Kidney glomerular epithelial cell (primary cell): ENCODE measurements around the gene THY1.
A peak's percentile ranks its signal among the peaks of the same experiment; 100 is the strongest.
"Not testable (repeated sequence)": the region's sequence is repeated elsewhere in the genome, so short reads cannot be mapped to it uniquely, and the experiment has no call there.

Source experiments
- DNase-seq: peaks from one replicate; lab custom pipeline; 2025; lab: John Stamatoyannopoulos, UW

The THY1 gene

GRCh38 chr11:119422809-119423508 is at the start of gene THY1:
Gene THY1 (minus strand): TSS chr11:119423172. CDS start chr11:119420905, 2,267 bp downstream.
- DNase-seq = peak; percentile 32

GRCh38 chr11:119472186-119472855 is 49.3 kb upstream of the THY1 start:
- DNase-seq = no peak

- DNase-seq = no peak
Measured at GRCh38 chr11:119471329-119471728, 48.4 kb upstream of the THY1 start.

GRCh38 chr11:119470317-119471291 is 47.6 kb upstream of the THY1 start:
- DNase-seq = no peak

GRCh38 chr11:119469506-119469905 is 46.5 kb upstream of the THY1 start:
- no peak for DNase-seq

GRCh38 chr11:119468511-119468910 is 45.5 kb upstream of the THY1 start:
- no peak for DNase-seq

GRCh38 chr11:119461229-119461963 is 38.4 kb upstream of the THY1 start:
- no peak for DNase-seq

- DNase-seq = no peak
Measured at GRCh38 chr11:119460582-119460981, 37.6 kb upstream of the THY1 start.

- no peak for DNase-seq
Measured at GRCh38 chr11:119460097-119460496, 37.1 kb upstream of the THY1 start.

- DNase-seq = no peak
Measured at GRCh38 chr11:119459293-119459976, 36.5 kb upstream of the THY1 start.

GRCh38 chr11:119455708-119456107 is 32.7 kb upstream of the THY1 start:
- DNase-seq = not testable (repeated sequence)

GRCh38 chr11:119455241-119455640 is 32.3 kb upstream of the THY1 start:
- DNase-seq = not testable (repeated sequence)

- no peak for DNase-seq
Measured at GRCh38 chr11:119453881-119454280, 30.9 kb upstream of the THY1 start.

- DNase-seq = no peak
Measured at GRCh38 chr11:119450590-119451326, 27.8 kb upstream of the THY1 start.

GRCh38 chr11:119449498-119449897 is 26.5 kb upstream of the THY1 start:
- DNase-seq = no peak

- DNase-seq = no peak
Measured at GRCh38 chr11:119448380-119448779, 25.4 kb upstream of the THY1 start.

- no peak for DNase-seq
Measured at GRCh38 chr11:119447664-119448242, 24.8 kb upstream of the THY1 start.

- no peak for DNase-seq
Measured at GRCh38 chr11:119446871-119447663, 24.1 kb upstream of the THY1 start.

- no peak for DNase-seq
Measured at GRCh38 chr11:119446434-119446833, 23.5 kb upstream of the THY1 start.
